A172 (cell line): ENCODE data around the gene ZNF229. TPM values are rescaled to one million over a fixed set of nuclear protein-coding genes. Genes with fewer than 3 reads are reported as not detected.
A peak's percentile ranks its signal among the peaks of the same experiment; 100 is the strongest.
"Not testable (repeated sequence)": the region's sequence is repeated elsewhere in the genome, so short reads cannot be mapped to it uniquely, and the experiment has no call there.

Source experiments
- DNase-seq: peaks from one replicate; pipeline ENCODE4 v3.0.0-alpha.2; 2015; ENCODE audit warnings: low spot score
- total RNA-seq: library from RNA; depleted of rRNA; stranded (reverse); fragments of >200 nt; shearing (Covaris generic); gene quantifications from 2 replicates; pipeline ENCODE4 v1.2.3, GENCODE V29; 2014; rRNA removed

ZNF229 gene
- total RNA-seq, result 0.03 TPM in 1 of 2 replicates, not detected in the other

DNA sequence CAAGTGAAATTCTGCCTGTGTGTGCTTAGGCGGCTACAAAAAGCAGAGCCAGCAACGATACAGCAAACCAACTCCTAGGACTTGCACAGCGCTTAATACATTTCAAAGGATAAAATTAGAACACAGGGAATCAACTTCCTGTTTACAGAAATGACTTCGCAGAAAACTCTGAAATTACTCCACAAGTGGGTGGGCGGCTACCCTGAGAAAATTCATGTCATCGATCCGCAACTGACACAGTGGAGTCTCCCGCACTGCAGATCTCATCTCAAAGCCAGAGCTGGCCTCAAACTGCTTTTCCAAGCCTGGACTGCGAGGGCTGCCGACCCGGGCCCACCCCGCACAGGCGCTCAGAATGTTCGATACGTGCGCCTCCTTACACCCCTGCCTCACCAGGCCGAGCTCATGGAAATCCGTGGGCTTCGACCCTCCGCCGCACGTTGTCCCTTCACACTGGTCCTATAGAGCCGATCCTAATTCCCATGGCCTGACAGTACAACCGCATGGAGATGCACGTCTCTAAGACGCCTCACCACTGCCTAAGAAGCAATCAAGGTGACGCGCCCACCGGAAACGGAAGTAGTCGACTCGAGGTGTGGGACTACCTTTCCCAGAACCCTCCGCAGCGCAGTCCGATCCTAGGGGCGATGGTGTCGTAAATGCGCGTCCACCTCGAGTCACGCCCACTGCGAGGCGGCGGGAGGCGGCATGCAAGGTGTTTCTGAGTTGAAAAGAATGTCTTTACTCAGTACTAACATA, at the start of gene ZNF229:
Gene ZNF229, minus strand, starts transcription at position 557 of the 759 bp plus-strand sequence. CDS start 5,625 bp downstream, outside the sequence.
- DNase-seq, result no peak

DNA sequence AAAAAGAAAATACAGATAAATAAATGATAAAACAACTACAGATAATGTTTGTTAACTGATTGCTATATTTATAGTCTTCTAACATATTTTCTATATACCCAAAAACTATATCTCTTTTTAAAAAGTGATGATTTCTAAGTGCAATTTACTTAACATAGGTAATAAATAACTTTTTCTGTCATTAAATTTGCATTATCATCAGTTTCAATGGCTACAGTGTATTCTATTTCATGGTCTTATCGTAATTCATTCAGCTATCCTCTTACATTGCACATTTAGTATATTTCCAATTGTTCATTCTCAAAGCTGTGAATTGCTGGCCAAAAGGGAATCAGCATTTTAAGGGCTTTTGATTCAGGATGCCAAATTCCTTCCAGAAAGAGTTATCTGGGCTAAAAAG, 48.4 kb upstream of the ZNF229 start:
- DNase-seq, result no peak

DNA sequence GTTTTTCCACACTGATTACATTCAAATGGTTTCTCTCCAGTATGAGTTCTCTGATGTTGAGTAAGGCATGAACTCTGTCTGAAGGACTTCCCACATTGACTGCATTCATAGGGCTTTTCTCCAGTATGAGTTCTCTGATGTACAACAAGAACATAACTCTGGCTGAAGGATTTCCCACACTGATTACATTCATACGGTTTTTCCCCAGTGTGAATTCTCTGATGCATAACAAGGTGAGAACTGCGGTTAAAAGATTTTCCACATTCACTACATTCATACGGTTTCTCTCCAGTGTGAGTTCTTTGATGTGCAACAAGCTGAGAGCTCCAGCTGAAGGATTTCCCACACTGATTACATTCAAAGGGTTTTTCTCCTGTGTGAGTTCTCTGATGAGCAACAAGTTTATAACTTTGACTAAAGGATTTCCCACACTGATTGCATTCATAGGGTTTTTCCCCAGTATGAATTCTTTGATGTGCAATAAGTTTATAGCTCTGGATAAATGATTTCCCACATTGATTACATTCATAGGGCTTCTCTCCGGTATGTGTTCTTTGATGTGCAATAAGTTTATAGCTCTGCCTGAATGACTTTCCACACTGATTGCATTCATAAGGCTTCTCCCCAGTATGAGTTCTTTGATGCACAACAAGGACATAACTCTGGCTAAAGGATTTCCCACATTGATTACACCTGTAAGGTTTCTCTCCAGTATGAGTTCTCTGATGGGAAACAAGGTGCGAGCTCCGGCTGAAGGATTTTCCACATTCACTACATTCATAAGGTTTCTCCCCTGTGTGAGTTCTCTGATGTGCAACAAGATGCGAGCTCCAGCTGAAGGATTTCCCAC, 28.5 kb upstream of the ZNF229 start:
- DNase-seq, result peak; percentile 19

DNA sequence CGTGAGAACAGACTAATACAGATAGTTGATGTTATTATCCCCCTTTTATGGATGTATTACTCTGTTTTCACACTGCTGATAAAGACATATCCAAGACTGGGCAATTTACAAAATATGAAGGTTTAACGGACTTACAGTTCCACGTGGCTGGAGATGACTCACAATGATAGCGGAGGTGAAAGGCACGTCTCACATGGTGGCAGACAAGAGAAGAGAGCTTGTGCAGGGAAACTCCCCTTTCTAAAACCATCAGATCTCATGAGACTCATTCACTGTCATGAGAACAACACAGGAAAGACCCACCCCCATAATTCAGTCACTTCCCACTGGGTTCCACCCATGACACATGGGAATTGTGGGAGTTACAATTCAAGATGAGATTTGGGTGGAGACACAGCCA, 20.5 kb upstream of the ZNF229 start:
- DNase-seq, result not testable (repeated sequence)

DNA sequence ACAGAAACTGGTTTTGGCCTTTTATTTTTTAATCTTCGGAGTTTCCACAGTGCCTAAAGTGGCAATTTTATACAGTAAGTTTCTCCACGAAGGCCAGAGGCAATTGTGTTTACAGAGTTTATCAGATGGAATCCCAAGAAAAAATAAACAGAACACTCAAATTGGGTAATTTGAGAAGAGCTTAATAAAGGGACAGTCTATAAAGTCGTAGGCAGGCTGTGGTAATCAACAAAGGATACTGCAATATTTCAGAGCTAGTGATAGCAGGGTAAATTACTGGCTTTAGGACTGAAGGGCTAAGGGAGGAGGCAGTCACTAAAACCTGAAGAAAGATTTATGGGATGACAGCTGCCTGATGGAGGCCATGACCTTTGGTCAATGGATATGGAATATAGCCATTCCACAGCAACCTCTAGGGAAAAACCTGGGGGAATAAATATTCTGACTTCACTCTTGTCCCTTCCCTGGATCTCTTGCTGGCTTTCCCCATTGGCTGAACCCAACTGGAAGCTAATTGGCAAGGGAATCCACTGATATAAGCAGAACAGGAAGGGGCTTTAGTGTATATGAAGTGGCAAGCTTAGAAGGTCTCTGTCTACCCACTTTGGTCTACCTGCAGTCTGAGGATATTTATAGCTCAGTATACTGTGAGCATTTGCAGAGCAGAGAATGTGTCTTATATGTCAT, 14.5 kb upstream of the ZNF229 start:
- DNase-seq, result not testable (repeated sequence)

DNA sequence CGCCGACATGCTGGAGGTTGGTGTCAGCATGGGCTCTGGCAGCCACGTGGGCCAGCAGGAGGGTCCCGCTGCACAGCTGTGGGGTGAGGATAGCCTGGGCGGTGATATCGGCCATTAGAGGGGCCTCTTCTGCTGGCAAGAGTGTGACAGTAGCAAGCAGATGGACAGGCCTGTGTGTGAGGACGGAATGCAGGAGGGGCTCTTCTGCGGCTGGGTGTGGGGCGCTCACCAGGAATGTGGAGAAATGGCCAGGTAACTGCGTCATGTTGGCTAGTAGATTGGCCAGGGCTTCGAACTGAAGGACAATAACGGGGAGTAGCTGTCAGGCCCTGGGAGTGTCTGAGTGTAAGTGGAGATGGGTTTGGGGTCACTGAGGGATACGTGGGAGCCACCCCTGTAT, 7.7 kb upstream of the ZNF229 start:
- DNase-seq, result not testable (repeated sequence)

DNA sequence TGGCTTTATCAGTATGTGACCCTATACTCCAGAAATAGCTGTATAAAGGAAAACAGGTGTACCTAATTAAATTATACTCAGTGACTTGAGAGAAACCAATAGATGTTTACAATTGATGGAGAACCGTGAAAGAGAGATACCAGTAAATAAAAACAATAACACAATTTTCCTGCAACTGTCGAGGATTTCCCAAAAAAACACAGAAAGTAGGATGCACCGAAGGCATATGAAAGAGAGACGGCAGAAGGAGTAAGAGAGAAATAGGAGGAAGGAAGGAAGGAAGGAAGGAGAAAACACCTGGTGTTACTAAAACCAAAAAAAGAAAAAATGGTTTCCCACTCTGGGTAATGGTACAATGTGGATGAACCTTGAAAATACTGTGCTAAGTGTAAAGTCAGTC, 6.8 kb upstream of the ZNF229 start:
- no peak for DNase-seq

DNA sequence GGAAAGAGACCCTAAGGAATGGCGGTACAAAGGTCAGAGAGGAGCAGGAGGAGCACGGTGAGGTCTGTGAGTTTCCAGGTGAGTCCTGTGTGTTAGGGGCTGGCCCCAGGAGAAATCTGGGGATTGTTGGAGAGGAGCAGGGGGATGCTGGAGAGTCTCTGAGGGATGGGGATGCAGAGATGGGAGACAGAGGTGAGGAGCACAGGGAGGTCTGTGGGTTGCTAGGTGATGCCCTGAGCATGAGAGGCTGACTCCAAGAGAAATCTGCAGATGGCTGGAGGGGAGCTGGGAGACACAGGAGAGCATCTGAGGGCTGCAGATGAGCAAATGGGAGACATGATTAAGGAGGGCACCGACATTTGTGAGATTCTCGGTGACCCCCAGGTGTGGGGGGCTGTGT, 4.1 kb upstream of the ZNF229 start:
- no peak for DNase-seq

DNA sequence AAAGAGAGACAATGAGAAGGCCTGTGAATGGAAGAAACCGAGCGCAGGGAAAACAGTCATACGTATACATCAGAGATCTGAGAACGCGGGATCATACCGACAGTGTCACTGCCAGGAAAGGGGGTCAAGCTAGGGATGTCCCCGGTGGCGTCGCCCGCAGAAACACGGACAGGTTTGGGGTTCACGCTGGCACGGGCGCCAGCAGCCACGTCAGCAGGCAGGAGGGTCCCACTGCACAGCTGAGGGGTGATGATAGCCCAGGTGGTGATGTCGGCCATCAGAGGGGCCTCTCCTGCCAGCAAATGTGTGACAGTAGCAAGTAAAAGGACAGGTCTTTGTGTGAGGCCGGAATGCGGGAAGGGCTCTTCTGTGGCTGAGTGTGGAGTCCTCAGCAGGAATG, 3.4 kb upstream of the ZNF229 start:
- DNase-seq, result no peak

DNA sequence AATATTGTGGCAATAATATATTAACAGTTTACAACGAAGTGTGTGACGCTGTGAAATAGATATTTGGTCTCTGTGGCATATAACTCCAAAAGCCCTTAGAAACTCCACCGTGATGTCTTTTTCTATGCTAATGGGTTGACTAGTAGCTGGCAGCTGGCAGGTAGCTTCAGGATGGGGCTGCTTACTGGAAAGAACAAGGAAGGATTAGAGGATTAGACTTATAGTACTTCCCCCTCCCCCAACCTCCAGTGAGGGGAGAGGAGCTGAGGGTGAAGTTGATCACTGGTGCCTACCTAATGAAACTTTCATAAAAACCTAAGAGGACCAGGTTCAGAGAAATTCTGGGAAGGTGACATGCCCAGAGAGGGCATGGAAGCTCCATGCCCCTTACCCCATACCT, 9.8 kb downstream of the ZNF229 start:
- DNase-seq, result no peak

DNA sequence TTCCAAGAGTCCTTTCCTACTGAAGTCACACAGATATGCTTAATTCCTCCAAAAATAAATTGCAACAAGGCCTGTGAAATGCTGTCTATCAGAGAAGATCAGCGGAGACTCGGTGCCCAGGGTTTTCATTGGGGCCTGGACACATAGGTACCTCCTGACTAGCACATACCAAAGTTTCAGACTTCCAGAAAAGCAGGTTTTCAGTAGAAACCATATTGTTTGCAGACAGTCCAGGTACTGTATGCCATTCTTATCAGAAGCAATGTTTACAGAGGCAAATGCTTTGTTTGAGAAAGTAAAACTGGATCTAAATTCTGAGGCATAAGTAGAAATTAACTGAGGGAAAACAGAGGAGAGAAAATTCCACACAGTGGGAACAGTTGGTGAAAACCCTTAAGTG, 12.8 kb downstream of the ZNF229 start:
- DNase-seq, result no peak

DNA sequence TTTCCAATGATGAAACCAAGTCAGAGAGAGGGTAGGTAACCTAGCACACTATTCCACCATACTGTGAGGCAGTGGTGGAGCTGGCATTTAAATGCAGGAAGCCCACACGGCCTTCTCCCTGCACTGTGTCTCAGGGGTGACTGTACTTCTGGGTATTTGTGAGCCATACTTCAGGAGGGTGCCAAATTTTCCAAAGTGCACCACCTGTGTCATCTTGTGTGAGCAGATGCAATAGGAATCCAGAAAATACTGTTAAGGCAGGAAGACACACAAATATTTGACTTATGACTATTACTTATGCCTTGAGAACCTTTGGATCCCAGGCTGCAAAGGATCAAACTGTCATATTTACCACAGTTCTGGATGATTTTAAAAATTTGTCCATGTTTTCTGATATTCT, 17.3 kb downstream of the ZNF229 start:
- no peak for DNase-seq

DNA sequence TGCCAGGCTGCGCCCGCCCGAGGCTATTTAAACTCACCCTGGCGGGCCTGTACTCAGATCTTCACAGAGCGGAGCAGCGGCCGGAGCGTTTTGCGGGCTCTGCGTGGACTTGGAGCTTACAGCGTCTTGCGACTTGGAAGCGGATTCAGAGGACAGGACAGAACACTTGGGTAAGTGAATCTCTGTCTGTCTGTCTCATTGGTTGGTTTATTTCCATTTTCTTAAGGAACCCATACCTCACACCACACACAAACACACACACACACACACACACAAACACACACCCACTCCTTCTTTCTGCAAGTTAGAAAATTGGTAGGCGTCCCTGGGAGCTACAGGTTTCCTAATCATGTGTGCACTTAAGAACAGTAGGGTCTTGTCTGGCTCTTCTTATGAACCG, 32.7 kb downstream of the ZNF229 start:
- DNase-seq, result not testable (repeated sequence)

DNA sequence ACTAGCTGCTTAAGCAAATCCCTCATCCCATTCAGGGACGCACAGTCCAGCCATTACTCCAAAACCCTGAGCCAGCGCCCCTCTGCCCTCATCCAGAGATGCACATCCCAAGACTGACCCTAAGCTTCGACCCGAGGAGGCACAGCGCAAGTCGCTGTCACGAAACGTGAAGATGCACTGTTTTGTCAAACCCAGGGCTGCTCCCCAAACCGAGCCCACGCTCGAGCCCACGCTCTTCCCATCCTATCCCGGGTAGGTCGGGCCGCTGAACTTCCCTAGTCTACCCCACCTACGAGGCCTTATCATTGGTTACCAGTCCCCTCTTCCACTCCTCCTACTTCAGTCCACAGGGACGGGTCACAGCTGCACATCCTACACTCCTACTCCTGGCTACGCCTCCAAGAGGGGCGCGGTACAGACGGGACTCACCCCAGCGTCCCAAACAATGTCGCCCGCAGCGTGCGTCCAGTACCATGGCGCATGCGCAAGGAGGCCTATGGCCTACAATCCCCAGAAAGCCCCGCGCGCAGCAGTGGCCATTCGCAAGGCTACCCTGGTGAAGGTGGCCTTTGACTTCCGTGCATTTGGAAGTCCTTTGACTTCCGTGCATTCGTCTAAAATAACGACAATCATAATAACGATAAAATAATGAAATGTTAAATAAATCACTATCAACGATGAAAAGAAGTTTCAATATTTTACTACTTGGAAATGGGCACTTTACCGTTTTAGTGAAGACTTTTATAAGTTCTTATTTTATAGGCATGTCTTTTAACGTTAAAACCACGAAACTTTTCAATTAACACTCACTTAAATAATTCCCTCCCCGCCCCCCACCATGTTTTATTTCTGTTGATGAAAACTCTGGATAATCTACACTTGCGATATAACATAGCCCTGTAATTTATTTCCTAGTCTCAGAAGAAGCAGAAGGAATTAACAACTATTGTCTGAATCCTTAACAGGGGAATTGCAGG, 46.8 kb downstream of the ZNF229 start, which contains the start of gene ZNF285:
Gene ZNF285, minus strand, starts transcription at position 470 of the 977 bp plus-strand sequence. CDS start 4,395 bp downstream, outside the sequence.
- DNase-seq, result no peak

DNA sequence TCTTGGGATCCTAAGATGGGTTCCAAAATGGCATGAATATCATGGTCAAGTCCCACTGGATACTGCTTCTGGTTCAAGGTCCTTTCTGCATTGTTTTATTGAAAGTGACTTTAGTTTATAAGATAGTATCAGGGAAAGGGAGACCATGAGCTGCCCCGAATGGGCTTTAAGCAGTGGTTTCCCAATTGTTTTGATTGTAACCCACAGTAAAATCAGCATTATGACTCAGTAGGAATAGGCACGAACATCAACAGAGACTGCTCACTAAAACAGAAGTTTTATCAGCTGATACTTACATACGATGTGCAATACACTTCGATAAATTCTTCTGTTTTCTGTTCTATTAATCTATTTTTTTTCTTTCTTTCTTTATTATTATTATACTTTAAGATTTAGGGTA, 59.0 kb downstream of the ZNF229 start:
- not testable (repeated sequence) for DNase-seq

Other genes with a start within 250 kb of the ZNF229 start
- 15.2 and 17.1 TPM in 2 replicates for gene ZNF227, start 235.9 kb downstream of the ZNF229 start, total RNA-seq
- gene ZNF233, start 188.6 kb downstream of the ZNF229 start, total RNA-seq, result not detected in 2 replicates
- 3.3 and 4.2 TPM in 2 replicates for gene ZNF235, start 143.4 kb downstream of the ZNF229 start, total RNA-seq
- gene ZNF112, start 91.8 kb downstream of the ZNF229 start, total RNA-seq, result 8.3 and 9.5 TPM in 2 replicates
- gene ZNF285, start 46.9 kb downstream of the ZNF229 start, total RNA-seq, result 0.65 TPM in 1 of 2 replicates, not detected in the other
- gene ZNF180, start 52.0 kb upstream of the ZNF229 start, total RNA-seq, result 12.3 and 15.6 TPM in 2 replicates
- not detected in 2 replicates for gene CEACAM20, start 81.2 kb upstream of the ZNF229 start, total RNA-seq
- not detected in 2 replicates for gene IGSF23, start 165.1 kb upstream of the ZNF229 start, total RNA-seq
- 60.2 and 76.1 TPM in 2 replicates for gene PVR, start 195.4 kb upstream of the ZNF229 start, total RNA-seq
- gene CEACAM19, start 223.0 kb upstream of the ZNF229 start, total RNA-seq, result not detected in 2 replicates